B cell (primary cell): ENCODE data around the gene HS1BP3. TPM values are rescaled to one million over a fixed set of nuclear protein-coding genes. Genes with fewer than 3 reads are reported as not detected.

ENCODE experiments used
- ATAC-seq: fragments of 200-7000 bp; cut with Tn5 transposase; one replicate; pipeline ENCODE4 v1.10.0; 2021; ENCODE audit warnings: low read depth, mild to moderate bottlenecking, moderate number of reproducible peaks, moderate library complexity
- CTCF ChIA-PET: fragments of 350-600 bp; sonication (Branson Sonifier 250); formaldehyde crosslinking; loops from one replicate; lab custom pipeline; 2021; ENCODE audit warnings: antibody characterized with exemption, inconsistent platforms; lab: Charles Lee
- POLR2A ChIA-PET: fragments of 350-600 bp; sonication (Branson Sonifier 250); formaldehyde crosslinking; loops from one replicate; lab custom pipeline; 2021; ENCODE audit warnings: antibody characterized with exemption; lab: Charles Lee
- DNase-seq: peaks from one replicate; pipeline ENCODE4 v3.0.0; 2013
- H2AFZ ChIP-seq: 2 replicates; pipeline ENCODE4 v1.6.1; 2012; ENCODE audit warnings: mild to moderate bottlenecking, low read depth, low read length; ENCODE audit not compliant: insufficient read depth, poor library complexity, severe bottlenecking
- H3K27ac ChIP-seq, 2 donors: 1 replicate in 1 of 2; 2 replicates in 1 of 2; pipeline ENCODE4 v1.5.1; 2012 to 2013; ENCODE audit warnings: low read length in 2 of 2, mild to moderate bottlenecking in 2 of 2, moderate library complexity in 1 of 2
- H3K27me3 ChIP-seq, 4 experiments: fragments of 200-600 bp in 1 of 4; sonication (generic) in 1 of 4; replicated peaks in 1 of 4; 1 replicate in 2 of 4; 2 replicates in 2 of 4; pipeline versions ENCODE4 v1.6.1 to v1.7.0; 2013 to 2016; ENCODE audit warnings: low read length in 3 of 4, mild to moderate bottlenecking in 2 of 4, mixed read lengths in 1 of 4, moderate library complexity in 1 of 4; ENCODE audit not compliant: insufficient read depth in 4 of 4, control insufficient read depth in 3 of 4; ENCODE audit errors: control extremely low read depth in 1 of 4
- H3K36me3 ChIP-seq, 2 experiments: replicated peaks in 1 of 2; 1 replicate in 1 of 2; 2 replicates in 1 of 2; pipeline versions ENCODE4 v1.6.1 to v1.7.1; 2013; ENCODE audit warnings: low read length in 1 of 2; ENCODE audit not compliant: insufficient read depth in 2 of 2, control insufficient read depth in 1 of 2; ENCODE audit errors: control extremely low read depth in 1 of 2, extremely low read depth in 1 of 2
- H3K4me1 ChIP-seq, 2 donors: fragments of 200-600 bp in 1 of 2; sonication (generic) in 1 of 2; 1 replicate in 1 of 2; 2 replicates in 1 of 2; pipeline versions ENCODE4 v1.5.1 to v1.6.1; 2013 to 2017; ENCODE audit warnings: low read length in 2 of 2; ENCODE audit not compliant: control insufficient read depth in 2 of 2, insufficient read depth in 2 of 2
- H3K4me2 ChIP-seq: replicated peaks from 2 replicates; pipeline ENCODE3; 2012; ENCODE audit warnings: mild to moderate bottlenecking, low read depth, low read length; ENCODE audit not compliant: poor library complexity, severe bottlenecking
- H3K4me3 ChIP-seq, 5 experiments: fragments of 200-600 bp in 1 of 5; sonication (generic) in 1 of 5; 1 replicate in 3 of 5; 2 replicates in 2 of 5; pipeline versions ENCODE4 v1.5.1 to v1.7.0; 2011 to 2016; ENCODE audit warnings: low read length in 4 of 5, mild to moderate bottlenecking in 4 of 5, low read depth in 2 of 5, control low read depth in 1 of 5, moderate library complexity in 1 of 5; ENCODE audit not compliant: insufficient read depth in 1 of 5; ENCODE audit errors: control extremely low read depth in 1 of 5, extremely low read depth in 1 of 5
- H3K79me2 ChIP-seq: fragments of 200-600 bp; sonication (generic); one replicate; pipeline ENCODE4 v1.6.0; 2016; ENCODE audit warnings: low read length; ENCODE audit not compliant: control insufficient read depth, insufficient read depth
- H3K9ac ChIP-seq: fragments of 200-600 bp; sonication (generic); 2 replicates; pipeline ENCODE4 v1.6.1; 2017; ENCODE audit warnings: mild to moderate bottlenecking, low read length, moderate library complexity
- H3K9me3 ChIP-seq, 3 donors: one replicate each; pipeline versions ENCODE4 v1.6.1 to v1.7.1; 2013; ENCODE audit warnings: low read length in 2 of 3; ENCODE audit not compliant: control insufficient read depth in 2 of 3, insufficient read depth in 1 of 3; ENCODE audit errors: control extremely low read depth in 1 of 3
- H4K20me1 ChIP-seq: 2 replicates; pipeline ENCODE4 v1.6.0; 2012; ENCODE audit warnings: mild to moderate bottlenecking, low read length; ENCODE audit not compliant: insufficient read depth, control insufficient read depth, poor library complexity, severe bottlenecking
- H3K27ac Mint-ChIP-seq: one replicate; pipeline ENCODE4 v1.8.0; 2021; ENCODE audit warnings: mixed read lengths
- H3K27me3 Mint-ChIP-seq: one replicate; pipeline ENCODE4 v1.8.0; 2021; ENCODE audit warnings: mixed read lengths
- H3K4me1 Mint-ChIP-seq: one replicate; pipeline ENCODE4 v1.8.0; 2021; ENCODE audit warnings: mixed read lengths
- H3K4me3 Mint-ChIP-seq: one replicate; pipeline ENCODE4 v1.8.0; 2021; ENCODE audit warnings: mixed read lengths
- H3K9me3 Mint-ChIP-seq: one replicate; pipeline ENCODE4 v1.8.0; 2022; ENCODE audit warnings: mixed read lengths; ENCODE audit not compliant: insufficient read depth
- EZH2 ChIP-seq: IDR thresholded peaks from 2 replicates; pipeline ENCODE4 v1.6.1; 2012; ENCODE audit warnings: borderline replicate concordance, low read depth, mild to moderate bottlenecking, moderate library complexity, low read length; ENCODE audit not compliant: insufficient read depth, poor library complexity, severe bottlenecking
- WGBS: methylation state at CpG from one replicate; pipeline ENCODE4 v1.1.5; 2013; ENCODE audit warnings: missing lambda C conversion rate; ENCODE audit not compliant: insufficient coverage; 5-methylcytosine and 5-hydroxymethylcytosine counted together
- intact Hi-C: fragments of 100-400 bp; cut with micrococcal nuclease; formaldehyde crosslinking; loops from one replicate; pipeline ENCODE4 v1.10.0; 2022
- polyA plus RNA-seq: library from polyadenylated mRNA; depleted of rRNA; stranded (reverse); fragments of >200 nt; gene quantifications from 2 replicates; pipeline ENCODE4 v1.2.3, GENCODE V29; 2012
- total RNA-seq, 2 donors: library from RNA; stranded (reverse); fragments of 120-200 nt in 1 of 2; gene quantifications; 1 replicate in 1 of 2; 2 replicates in 1 of 2; pipeline versions ENCODE4 v1.2.3 to v1.2.4, GENCODE V29; 2013 to 2022
- TF ChIP-seq, protein P1 (sequence below): fragments of 200-600 bp; IDR thresholded peaks from one replicate; pipeline ENCODE4 v1.8.0; 2022; ENCODE audit warnings: antibody characterized with exemption, mild to moderate bottlenecking

The HS1BP3 gene
- total and polyA plus RNA-seq, 2 donors (not counting 1 experiment from before 2014, with no cell fraction given): 27.8 to 28.7 TPM

DNA sequence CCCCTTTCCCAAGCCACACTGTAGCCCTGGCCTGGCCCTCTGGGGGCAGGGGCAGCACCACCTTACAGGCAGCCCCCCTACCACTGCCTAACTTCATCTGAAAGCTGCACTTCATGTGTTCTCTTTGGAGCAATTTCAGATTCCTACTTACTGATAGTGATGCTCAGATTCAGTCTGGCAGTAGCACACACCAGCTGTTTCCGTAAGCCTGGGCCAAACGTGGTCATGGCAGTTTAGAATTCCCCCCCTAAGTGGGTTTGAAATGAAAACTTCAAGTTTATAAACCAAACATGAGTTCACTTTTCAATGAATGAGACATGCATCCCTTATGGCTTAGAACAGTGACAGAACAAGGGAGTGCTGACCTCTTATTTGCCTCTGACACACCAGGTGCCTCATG is 45.5 kb upstream of the HS1BP3 start:
- Histone ChIP-seq H3K4me1 (peaks cover 13 to 31% of the 10 kb centered on the region in 2 donors), H3K4me2 (no peak overlapping the region), H3K9ac (no peak overlapping the region), H2AFZ (no peak overlapping the region), H4K20me1 (no peaks in the 10 kb centered on the region), H3K4me3 (no peak overlapping the region), H3K36me3 (peaks cover 5 to 6% of the 10 kb centered on the region in 2 experiments), H3K27me3 (no peaks in the 10 kb centered on the region), H3K27ac (no peak overlapping the region), H3K79me2 (no peaks in the 10 kb centered on the region), H3K9me3 (no peaks in the 10 kb centered on the region)
- Mint-ChIP-seq H3K4me1 (peaks cover 32% of the 10 kb centered on the region), H3K27me3 (no peaks in the 10 kb centered on the region), H3K9me3 (no peaks in the 10 kb centered on the region), H3K4me3 (no peak overlapping the region), H3K27ac (no peak overlapping the region)
- CTCF ChIA-PET: interaction anchor here (1.2 kb wide), 2 partner anchors 22 to 35 kb away, joined by 3 to 4 read pairs; no protein-coding TSS in a partner anchor
- POLR2A ChIA-PET: no interaction called here
- TF ChIP-seq EZH2: no peak
- TF ChIP-seq, protein P1, sequence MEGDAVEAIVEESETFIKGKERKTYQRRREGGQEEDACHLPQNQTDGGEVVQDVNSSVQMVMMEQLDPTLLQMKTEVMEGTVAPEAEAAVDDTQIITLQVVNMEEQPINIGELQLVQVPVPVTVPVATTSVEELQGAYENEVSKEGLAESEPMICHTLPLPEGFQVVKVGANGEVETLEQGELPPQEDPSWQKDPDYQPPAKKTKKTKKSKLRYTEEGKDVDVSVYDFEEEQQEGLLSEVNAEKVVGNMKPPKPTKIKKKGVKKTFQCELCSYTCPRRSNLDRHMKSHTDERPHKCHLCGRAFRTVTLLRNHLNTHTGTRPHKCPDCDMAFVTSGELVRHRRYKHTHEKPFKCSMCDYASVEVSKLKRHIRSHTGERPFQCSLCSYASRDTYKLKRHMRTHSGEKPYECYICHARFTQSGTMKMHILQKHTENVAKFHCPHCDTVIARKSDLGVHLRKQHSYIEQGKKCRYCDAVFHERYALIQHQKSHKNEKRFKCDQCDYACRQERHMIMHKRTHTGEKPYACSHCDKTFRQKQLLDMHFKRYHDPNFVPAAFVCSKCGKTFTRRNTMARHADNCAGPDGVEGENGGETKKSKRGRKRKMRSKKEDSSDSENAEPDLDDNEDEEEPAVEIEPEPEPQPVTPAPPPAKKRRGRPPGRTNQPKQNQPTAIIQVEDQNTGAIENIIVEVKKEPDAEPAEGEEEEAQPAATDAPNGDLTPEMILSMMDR: no peak
- no CpG with 5 or more reads among the region's 2 CpGs for WGBS
- no peak for DNase-seq
- no peak for ATAC-seq
- intact Hi-C loops: no loop called here

DNA sequence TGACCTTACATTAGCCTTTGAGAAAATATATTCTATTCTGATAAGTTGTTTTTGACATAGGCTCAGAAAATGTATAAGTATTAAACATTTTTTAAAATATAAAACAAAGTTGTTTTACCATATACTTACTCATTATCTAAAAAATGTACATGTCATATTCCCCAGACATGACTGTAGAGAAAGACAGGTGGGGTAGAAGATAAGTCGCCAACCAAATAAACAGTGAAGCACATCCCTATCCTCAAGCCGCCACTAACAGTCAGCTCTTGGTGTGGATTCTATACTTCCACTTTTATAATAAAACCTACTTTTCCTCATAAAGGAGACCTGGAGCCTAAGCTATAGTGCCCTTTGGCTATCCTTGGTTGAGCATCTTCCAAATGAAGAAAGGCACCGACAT is 42.4 kb upstream of the HS1BP3 start:
- H3K36me3 ChIP-seq: peaks cover 7 to 13% of the 10 kb centered on the region in 2 experiments
- intact Hi-C loops: no loop called here
- peaks cover 0 to 5% (median 0%) of the 10 kb centered on the region in 3 donors for H3K9me3 ChIP-seq
- H2AFZ ChIP-seq: no peak overlapping the region
- Mint-ChIP-seq H3K4me3 (no peak overlapping the region), H3K27me3 (no peaks in the 10 kb centered on the region), H3K9me3 (no peaks in the 10 kb centered on the region), H3K27ac (no peak overlapping the region), H3K4me1 (peaks cover 17% of the 10 kb centered on the region)
- no peak overlapping the region for H3K9ac ChIP-seq
- no peak overlapping the region for H3K4me2 ChIP-seq
- WGBS: 80% methylated on average over 2 of the region's 3 CpGs
- ATAC-seq: no peak
- H3K4me1 ChIP-seq: peaks cover 0 to 17% of the 10 kb centered on the region in 2 donors
- H3K4me3 ChIP-seq: no peak overlapping the region
- ChIA-PET CTCF (no interaction called here), POLR2A (no interaction called here)
- no peaks in the 10 kb centered on the region for H4K20me1 ChIP-seq
- TF ChIP-seq, protein P1: no peak
- no peaks in the 10 kb centered on the region for H3K79me2 ChIP-seq
- no peaks in the 10 kb centered on the region for H3K27me3 ChIP-seq
- DNase-seq: no peak
- no peak overlapping the region for H3K27ac ChIP-seq
